ENCODE results near the gene ALX4.

- TF ChIP-seq CTCF (IDR thresholded peaks at IDR 0.05; ENCODE audit: low read depth, low read length) (no peak), EZH2phosphoT487 (IDR thresholded peaks at IDR 0.05; ENCODE audit: low read depth) (no peak)
Observed at GRCh38 chr11:44349328-44349727, 39.4 kb upstream of the ALX4 start.
